ENCODE measurements around the gene MUSK. TPM values are rescaled to one million over a fixed set of nuclear protein-coding genes. Genes with fewer than 3 reads are reported as not detected.

MUSK gene
- total RNA-seq, 1 experiment from 2014 or later = not detected

DNA sequence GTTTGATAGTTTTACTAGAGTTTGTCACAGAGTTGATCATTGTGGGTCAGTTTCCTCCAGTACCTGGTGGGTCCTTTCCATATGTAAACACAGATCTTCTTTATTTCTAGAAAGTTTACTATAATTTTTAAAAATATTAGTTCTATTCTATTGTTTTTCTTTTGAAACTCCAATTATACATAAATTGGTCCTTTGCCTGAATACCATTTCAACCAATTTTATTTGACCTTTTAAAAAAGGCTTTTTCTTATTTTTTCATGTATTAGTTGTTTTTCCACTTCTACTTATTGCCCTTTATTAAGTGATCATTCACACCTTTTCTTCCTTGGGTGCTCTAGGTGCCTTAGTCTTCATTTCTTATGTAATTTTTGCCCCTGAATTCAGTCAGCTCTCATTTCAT is 33.0 kb upstream of the MUSK start:
- TF ChIP-seq, protein P1, sequence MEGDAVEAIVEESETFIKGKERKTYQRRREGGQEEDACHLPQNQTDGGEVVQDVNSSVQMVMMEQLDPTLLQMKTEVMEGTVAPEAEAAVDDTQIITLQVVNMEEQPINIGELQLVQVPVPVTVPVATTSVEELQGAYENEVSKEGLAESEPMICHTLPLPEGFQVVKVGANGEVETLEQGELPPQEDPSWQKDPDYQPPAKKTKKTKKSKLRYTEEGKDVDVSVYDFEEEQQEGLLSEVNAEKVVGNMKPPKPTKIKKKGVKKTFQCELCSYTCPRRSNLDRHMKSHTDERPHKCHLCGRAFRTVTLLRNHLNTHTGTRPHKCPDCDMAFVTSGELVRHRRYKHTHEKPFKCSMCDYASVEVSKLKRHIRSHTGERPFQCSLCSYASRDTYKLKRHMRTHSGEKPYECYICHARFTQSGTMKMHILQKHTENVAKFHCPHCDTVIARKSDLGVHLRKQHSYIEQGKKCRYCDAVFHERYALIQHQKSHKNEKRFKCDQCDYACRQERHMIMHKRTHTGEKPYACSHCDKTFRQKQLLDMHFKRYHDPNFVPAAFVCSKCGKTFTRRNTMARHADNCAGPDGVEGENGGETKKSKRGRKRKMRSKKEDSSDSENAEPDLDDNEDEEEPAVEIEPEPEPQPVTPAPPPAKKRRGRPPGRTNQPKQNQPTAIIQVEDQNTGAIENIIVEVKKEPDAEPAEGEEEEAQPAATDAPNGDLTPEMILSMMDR (IDR thresholded peaks at IDR 0.05; ENCODE audit: insufficient read depth in 1 of 2, low read depth in 1 of 2, low read length in 1 of 2, severe bottlenecking in 1 of 2, unreplicated experiment in 1 of 2) = no peak
- no peaks in the 10 kb centered on the region for H3K36me3 Mint-ChIP-seq (ENCODE audit: insufficient read depth, unreplicated experiment)
- H3K27ac Mint-ChIP-seq (ENCODE audit: unreplicated experiment) = no peak overlapping the region
- ChIA-PET CTCF (interaction anchor here (0.6 kb wide), 1 partner anchor 631 kb away, joined by 3 read pairs; no protein-coding TSS in a partner anchor), POLR2A (no interaction called here)
- Histone ChIP-seq H3K27me3 (replicated peaks; ENCODE audit: control insufficient read depth, insufficient read depth, low read length) (no peaks in the 10 kb centered on the region), H3K36me3 (ENCODE audit: control insufficient read depth, insufficient read depth, low read length) (no peaks in the 10 kb centered on the region), H3K9me3 (peaks cover 10% of the 10 kb centered on the region), H3K4me1 (no peaks in the 10 kb centered on the region), H3K4me3 (ENCODE audit: low read depth, low read length) (no peak overlapping the region)
- intact Hi-C loops (cut with micrococcal nuclease; ENCODE audit: unreplicated experiment) = no loop called here
- H3K4me3 Mint-ChIP-seq (ENCODE audit: unreplicated experiment) = no peak overlapping the region
- no TSS peak for BruUV-seq (replicated peaks)
- no peaks in the 10 kb centered on the region for H3K4me1 Mint-ChIP-seq (ENCODE audit: low read depth, unreplicated experiment)
- H3K27me3 Mint-ChIP-seq (ENCODE audit: insufficient read depth, unreplicated experiment) = peaks cover 3% of the 10 kb centered on the region
- peaks cover 34% of the 10 kb centered on the region for H3K9me3 Mint-ChIP-seq (ENCODE audit: unreplicated experiment)
- DNase-seq = no peak

DNA sequence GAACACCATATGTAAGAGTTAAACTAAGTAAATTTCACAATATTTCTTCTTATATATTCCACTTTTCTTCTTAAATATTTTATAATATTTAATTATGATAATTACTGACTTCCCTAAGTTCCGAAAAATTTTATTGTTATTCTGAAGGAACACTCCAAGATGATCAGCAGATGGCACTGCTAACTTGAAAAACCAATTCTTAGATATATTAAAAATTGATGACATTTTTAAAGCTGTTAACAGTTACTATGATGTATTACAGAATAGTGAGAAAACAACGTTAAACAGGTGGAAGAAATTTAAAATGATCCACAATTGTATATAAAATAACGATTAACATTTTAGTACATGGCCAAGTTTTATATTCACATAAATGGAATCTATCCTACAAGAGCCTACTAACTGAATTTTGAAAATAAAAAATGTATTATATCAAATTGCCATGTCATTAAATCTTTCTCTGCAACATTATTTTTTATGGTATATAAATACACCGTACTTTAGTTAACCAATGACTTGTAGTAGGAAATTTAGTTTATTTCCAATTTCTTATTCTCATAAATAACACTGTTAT is 30.1 kb upstream of the MUSK start:
- H3K4me1 Mint-ChIP-seq (ENCODE audit: low read depth, unreplicated experiment) = no peaks in the 10 kb centered on the region
- no peaks in the 10 kb centered on the region for H3K36me3 Mint-ChIP-seq (ENCODE audit: insufficient read depth, unreplicated experiment)
- no peak overlapping the region for H3K4me3 ChIP-seq (ENCODE audit: low read depth, low read length)
- TF ChIP-seq, protein P1 (IDR thresholded peaks at IDR 0.05; ENCODE audit: insufficient read depth in 1 of 2, low read depth in 1 of 2, low read length in 1 of 2, severe bottlenecking in 1 of 2, unreplicated experiment in 1 of 2) = peak in 1 of 2 experiments; percentile 31
- H3K27me3 Mint-ChIP-seq (ENCODE audit: insufficient read depth, unreplicated experiment) = peaks cover 3% of the 10 kb centered on the region
- peaks cover 34% of the 10 kb centered on the region for H3K9me3 Mint-ChIP-seq (ENCODE audit: unreplicated experiment)
- no peaks in the 10 kb centered on the region for H3K36me3 ChIP-seq (ENCODE audit: control insufficient read depth, insufficient read depth, low read length)
- intact Hi-C loops (cut with micrococcal nuclease; ENCODE audit: unreplicated experiment) = loop anchor here (1.0 kb wide), 1 partner anchor 400 kb away; the partner anchor contains the start of gene LPAR1
- H3K27ac Mint-ChIP-seq (ENCODE audit: unreplicated experiment) = no peak overlapping the region
- ChIA-PET POLR2A (no interaction called here), CTCF (no interaction called here)
- peaks cover 10% of the 10 kb centered on the region for H3K9me3 ChIP-seq
- no peaks in the 10 kb centered on the region for H3K4me1 ChIP-seq
- no peak for DNase-seq
- H3K4me3 Mint-ChIP-seq (ENCODE audit: unreplicated experiment) = no peak overlapping the region
- no TSS peak for BruUV-seq (replicated peaks)
- H3K27me3 ChIP-seq (replicated peaks; ENCODE audit: control insufficient read depth, insufficient read depth, low read length) = no peaks in the 10 kb centered on the region

DNA sequence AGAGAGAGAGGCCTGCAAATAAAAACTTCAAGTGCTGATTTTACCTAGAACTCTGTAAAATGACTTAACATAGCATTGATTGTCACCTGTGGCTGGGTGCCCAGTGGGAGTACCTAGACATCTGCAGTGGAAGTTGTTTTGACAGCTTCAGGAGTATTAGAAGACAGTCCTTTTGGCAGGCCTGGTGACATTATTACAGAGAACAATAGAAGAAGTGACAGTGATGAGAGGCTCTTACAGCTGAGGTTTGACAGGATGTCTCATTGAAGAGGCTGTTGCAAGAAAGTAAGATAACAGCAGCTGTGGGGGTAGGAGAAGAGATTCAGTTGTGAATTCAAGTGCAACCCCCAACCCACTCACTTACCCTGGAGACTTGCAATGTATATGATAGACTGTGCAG is 27.9 kb upstream of the MUSK start:
- ChIA-PET POLR2A (interaction anchor here (0.6 kb wide), 1 partner anchor 502 kb away, joined by 10 read pairs; no protein-coding TSS in a partner anchor), CTCF (no interaction called here)
- H3K9me3 Mint-ChIP-seq (ENCODE audit: unreplicated experiment) = peaks cover 12% of the 10 kb centered on the region
- Histone ChIP-seq H3K9me3 (peaks cover 2% of the 10 kb centered on the region; the same call in 1 of the 2 replicates), H3K36me3 (ENCODE audit: control insufficient read depth, insufficient read depth, low read length) (no peaks in the 10 kb centered on the region), H3K27me3 (replicated peaks; ENCODE audit: control insufficient read depth, insufficient read depth, low read length) (no peaks in the 10 kb centered on the region), H3K4me3 (ENCODE audit: low read depth, low read length) (no peak overlapping the region), H3K4me1 (no peaks in the 10 kb centered on the region)
- H3K27me3 Mint-ChIP-seq (ENCODE audit: insufficient read depth, unreplicated experiment) = no peaks in the 10 kb centered on the region
- no peak overlapping the region for H3K4me3 Mint-ChIP-seq (ENCODE audit: unreplicated experiment)
- H3K27ac Mint-ChIP-seq (ENCODE audit: unreplicated experiment) = no peak overlapping the region
- H3K4me1 Mint-ChIP-seq (ENCODE audit: low read depth, unreplicated experiment) = no peaks in the 10 kb centered on the region
- no peaks in the 10 kb centered on the region for H3K36me3 Mint-ChIP-seq (ENCODE audit: insufficient read depth, unreplicated experiment)
- no TSS peak for BruUV-seq (replicated peaks)
- intact Hi-C loops (cut with micrococcal nuclease; ENCODE audit: unreplicated experiment) = loop anchor here (5.0 kb wide), 2 partner anchors 257 to 507 kb away; no protein-coding TSS in a partner anchor
- TF ChIP-seq, protein P1 (IDR thresholded peaks at IDR 0.05; ENCODE audit: insufficient read depth in 1 of 2, low read depth in 1 of 2, low read length in 1 of 2, severe bottlenecking in 1 of 2, unreplicated experiment in 1 of 2) = no peak
- no peak for DNase-seq

Measured in Caco-2 (cell line).